Stimulated activated CD8-positive, alpha-beta memory T cell treated with anti-CD3 and anti-CD28 coated beads, Interleukin-7, amount 100 ng/mL, for 4 hours (primary cell): ENCODE data around the gene PSMB7.

Experiments
- DNase-seq, 2 donors: peaks; one replicate each; pipeline ENCODE4 v3.0.0-alpha.2; 2020; ENCODE audit warnings: low read depth in 2 of 2

Gene PSMB7

DNA sequence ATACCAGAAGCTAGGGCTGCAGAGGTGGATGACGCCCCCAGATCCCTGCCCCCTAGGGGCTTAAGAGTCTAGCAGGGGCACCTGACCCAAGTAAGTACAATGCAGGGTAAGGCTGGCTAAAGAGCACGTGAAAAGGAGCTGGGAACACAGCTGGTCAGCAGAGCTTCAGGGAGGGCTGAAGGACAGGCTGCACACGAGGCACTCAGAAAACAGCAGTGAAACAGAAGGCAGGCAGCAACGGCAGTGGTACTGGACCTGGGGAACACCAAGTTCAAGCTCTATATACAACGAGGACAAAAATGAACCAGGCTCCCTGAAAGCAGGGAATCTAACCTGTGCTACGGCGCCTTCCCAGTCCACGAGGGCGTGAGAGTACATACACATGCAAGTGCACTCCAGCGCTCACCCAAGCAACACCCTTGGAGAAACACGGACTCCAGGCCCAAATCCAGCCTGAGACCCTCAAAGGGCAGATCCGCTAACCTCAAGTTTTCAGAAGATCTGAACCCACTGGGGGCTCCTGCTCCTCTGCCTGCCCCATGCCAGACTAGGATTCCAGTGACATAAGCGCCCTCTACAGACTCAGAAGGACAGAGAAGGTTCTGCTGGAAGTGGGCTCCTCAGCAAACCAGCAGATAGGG lies 57.4 kb downstream of the PSMB7 start:
- DNase-seq: no peak

DNA sequence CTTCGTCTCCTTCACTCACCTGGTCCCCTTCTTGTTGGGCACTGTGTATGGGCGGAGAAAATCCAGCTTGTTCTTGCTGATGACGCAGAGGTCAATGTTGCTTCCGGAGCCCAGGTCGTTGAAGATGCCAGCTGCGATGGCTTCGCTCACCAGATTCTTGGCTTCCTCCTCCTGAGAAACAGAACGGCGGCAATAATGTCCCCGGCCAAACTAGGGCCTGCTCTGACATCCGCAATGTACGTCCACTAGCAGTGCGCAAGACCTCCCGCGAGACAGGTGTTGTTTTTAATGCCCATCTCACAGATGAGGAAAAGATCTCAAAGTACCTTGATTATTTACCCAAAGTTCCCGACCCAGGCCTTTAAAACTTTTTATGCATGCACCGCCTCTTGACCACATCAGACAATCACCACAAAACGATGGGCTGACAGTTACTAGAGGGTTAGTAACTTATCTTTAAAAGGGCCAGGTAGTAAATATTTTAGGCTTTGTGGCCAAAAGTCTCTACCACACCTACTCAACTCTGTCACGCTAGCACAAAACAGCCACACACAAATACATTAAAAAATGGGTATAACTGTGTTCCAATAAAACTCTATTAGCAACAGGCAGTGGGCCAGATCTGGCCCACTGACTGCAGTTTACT lies 58.4 kb downstream of the PSMB7 start:
- DNase-seq: no peak

DNA sequence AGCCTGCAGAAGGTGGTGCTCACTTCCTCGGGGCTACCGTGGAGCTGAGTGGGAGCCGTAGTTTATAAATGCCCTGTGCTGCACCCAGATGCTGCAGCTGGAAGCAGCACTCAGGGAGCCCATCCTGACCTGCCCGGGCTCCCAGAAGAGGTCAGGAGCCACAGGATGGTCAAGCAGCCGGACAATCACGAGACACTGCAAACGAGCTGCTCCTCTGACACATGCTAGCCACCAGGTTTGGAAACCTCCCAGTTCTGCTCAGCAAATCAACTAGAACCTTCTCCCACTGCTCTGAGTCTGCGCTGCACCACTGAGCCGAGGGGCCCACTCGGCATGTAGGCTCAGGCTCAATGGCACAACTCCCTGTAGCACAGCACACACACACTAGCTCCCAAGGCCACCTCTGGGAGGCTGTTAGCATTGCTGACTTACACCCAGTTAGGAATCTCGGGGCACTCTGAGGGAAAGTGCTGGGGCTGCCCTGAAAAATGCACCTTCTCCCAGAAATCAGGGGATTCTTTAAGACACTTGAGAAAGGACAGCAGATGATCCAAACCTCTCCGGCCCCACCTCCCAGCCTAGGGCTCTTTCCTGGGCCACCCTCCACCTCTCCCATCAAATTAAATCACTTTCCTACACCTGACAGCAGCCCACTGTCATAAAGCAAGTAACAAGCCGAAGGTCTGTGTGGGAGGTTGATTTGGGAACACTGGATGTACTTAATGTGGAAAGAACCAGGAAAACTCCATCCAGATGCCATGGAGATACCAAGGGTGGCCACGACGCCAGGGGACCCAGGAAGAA lies 59.1 kb downstream of the PSMB7 start:
- no peak for DNase-seq

DNA sequence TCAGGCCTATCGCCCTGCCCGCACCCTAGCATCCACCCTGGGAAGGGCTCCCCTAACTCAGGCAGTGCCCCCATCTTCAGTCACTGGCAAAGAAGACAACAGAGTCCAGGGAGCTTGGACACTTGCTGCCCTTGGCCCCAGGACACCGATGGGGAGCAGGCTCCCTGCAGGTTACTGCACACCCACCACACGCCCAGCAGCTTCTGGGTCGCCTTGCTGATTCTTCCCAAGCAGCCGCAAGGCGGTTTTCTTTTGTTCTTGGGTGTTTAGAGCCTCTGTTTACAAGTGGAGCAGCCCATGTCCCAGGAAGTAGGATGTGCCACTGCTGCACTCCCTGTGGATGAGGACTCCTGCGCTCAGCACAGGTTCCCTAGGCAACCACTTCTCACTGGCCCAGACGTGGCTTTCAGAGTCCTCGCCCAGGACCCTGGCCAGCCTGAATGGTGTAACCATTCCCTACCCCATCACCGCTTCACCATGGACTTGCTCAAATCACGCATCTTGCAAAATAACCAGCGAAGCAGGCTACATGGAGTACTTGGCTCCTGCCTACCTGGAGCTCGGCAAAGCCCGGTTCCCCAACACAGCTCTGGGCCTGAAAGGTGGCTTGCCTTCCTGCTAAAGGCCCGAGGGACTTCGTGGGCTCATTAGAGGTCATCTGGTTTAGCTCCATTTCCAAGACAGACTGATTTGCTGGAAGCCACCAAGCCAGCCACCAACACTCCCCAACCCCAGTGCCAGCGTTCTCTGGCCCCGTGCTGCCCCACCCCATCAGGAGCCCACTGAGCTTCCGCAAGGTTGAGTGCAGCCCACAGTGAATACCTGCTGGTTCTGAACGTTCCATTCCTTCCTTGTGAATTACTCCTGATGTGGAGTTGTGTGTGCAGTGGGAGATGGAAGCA lies 60.0 kb downstream of the PSMB7 start:
- DNase-seq: no peak

DNA sequence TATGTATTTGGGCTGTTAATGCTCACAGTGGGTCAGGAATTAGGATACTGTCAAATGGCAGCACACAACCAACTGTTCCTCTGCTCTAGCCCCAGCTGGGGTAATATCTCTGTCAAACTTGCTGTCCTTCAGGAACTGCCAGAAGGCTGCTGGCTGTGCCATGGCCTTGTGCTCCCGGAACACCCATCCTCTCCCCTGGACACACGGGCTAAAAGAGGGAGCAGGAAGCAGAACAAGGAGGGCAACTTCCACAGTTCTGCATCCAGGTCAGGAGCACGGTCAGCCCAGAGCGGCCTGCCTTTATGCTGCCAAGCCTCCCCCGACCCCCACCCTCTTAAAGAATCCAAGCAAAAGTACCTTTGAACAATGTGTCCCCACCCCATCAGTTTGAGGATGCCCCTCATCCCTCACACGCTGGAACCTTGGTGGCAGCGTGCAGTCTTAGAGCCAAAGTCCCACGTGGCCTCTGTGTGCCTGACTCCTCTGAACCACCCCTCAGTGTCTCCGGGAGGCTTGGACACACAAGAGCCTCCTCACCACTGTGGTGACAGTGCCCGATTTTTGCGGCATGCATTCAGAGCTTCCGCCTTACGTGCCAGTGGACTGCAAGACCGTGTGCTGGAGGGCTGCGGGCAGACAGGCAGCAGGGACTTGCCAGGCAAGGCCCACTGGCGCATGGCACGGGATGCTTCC lies 60.8 kb downstream of the PSMB7 start:
- no peak for DNase-seq

DNA sequence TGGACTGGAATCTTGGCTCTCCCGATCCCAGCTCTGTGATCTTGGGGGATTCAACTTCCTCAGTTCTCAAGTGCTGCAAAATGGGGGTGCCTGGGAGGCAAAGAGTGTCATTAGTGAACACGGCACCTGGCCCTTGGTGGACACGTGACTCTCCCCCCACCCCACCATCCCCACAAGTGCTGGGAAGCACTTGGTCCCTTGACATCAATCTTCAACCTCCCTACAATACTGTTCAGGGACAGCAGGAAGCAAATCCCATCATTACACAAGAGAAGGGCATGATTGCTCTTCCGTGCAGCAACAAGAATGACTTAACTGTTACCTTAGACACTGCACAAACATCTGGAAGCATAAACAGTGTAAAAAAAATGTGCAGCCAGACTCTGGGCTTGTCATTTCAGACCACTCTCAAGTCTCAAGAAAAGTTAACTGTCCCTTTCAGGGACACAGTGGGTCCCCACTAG lies 61.4 kb downstream of the PSMB7 start:
- no peak for DNase-seq

DNA sequence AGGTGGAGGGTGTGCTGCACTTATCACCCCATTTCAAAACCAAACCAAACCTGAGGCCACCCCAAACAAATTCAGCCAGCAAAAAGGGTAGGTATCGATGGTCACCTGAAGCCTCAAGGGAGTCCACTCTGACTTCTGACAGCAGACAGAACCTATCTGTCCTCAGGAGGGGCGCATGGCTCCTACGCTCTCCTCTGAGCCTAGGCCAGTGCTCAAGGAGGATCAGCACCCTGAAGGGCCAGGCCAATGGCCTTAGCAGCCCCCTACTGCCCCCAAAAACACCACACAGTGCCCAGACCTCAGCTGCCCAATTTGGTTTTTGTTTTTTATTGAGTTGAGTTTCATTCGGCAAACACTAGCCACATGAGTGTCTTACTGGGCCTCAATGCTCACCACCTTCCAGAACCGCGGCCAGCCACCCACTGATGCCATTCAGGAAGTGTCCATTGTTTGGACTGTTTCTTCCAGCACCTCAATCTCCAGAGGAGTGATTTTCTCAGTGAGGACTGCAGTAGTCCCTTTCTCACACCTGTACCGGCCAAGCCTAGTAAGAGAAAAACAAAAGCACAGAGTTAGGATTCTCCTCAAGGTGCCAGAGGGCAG lies 62.0 kb downstream of the PSMB7 start:
- no peak for DNase-seq

DNA sequence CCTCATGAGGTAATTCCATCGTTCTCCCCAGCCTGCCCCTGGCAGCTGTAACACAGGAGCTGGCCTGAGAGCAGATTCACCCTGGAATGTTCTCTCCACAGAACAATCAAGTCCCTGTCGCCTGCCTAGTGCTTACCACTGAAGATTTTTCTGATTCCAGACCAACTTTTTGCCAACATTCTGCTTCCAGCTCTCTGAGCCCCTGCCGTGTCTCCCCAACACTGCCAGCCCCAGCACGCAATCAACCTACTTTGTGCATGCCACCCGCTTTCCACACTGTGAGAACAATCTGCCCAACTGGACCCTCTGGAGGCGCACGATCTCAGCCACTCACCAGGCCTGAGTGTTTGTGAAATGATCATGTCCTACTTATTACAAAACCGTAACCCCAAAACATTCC lies 62.6 kb downstream of the PSMB7 start:
- no peak for DNase-seq

DNA sequence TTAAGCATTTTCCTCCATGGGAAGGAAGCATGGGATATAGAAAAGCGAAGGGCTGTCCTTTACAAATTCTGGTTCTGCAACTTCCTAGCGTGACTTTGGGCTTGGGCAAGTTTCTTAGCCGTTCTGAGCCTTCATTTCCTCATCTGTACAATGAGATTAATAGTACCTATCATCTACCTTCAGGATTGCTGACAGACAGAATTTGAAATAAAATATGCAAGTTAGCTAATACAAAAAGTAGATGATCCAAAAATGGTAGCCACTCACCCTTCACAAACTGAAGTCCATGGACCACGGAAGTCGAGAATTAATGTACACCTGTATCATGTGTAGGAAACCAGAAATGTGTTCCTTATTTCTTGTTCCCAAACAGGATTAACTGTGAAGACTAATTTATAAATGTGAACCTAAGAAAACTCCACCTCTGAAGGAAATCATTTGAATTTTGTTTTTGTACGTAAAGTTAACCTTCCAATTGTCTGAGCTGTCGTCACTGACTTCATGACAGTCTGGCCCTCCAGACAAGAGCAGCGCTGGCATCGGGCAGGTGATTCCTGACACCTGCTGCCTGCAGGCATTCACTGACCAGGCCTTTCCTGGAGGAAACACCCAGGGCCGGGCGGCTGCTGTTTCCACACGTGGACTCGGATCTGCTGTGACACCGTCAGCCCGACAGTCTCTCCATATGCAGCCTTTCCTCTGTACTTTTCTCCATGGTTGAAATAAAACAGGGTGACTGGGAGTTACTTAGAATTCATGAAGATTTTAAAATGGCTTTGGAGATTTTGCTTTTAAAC lies 63.4 kb downstream of the PSMB7 start:
- DNase-seq: no peak

DNA sequence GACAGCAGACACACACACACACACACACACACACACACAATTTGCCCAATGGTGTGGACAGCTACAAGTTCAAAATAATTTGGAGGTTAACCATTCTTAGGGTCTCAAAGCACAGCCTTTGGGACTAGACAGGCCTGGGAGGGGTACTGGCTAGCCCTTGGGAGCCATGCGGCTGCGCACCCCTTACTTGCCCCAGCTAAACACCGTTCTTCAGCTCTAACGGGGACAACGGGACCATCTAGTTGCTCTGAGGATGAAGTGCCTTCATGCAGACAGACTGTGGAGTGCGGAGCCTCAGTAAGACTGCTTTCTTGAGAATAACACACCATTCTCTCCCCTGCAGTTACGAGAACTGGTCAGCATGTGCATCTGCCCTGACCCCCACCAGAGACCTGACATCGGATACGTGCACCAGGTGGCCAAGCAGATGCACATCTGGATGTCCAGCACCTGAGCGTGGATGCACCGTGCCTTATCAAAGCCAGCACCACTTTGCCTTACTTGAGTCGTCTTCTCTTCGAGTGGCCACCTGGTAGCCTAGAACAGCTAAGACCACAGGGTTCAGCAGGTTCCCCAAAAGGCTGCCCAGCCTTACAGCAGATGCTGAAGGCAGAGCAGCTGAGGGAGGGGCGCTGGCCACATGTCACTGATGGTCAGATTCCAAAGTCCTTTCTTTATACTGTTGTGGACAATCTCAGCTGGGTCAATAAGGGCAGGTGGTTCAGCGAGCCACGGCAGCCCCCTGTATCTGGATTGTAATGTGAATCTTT lies 64.6 kb downstream of the PSMB7 start:
- DNase-seq: no peak

DNA sequence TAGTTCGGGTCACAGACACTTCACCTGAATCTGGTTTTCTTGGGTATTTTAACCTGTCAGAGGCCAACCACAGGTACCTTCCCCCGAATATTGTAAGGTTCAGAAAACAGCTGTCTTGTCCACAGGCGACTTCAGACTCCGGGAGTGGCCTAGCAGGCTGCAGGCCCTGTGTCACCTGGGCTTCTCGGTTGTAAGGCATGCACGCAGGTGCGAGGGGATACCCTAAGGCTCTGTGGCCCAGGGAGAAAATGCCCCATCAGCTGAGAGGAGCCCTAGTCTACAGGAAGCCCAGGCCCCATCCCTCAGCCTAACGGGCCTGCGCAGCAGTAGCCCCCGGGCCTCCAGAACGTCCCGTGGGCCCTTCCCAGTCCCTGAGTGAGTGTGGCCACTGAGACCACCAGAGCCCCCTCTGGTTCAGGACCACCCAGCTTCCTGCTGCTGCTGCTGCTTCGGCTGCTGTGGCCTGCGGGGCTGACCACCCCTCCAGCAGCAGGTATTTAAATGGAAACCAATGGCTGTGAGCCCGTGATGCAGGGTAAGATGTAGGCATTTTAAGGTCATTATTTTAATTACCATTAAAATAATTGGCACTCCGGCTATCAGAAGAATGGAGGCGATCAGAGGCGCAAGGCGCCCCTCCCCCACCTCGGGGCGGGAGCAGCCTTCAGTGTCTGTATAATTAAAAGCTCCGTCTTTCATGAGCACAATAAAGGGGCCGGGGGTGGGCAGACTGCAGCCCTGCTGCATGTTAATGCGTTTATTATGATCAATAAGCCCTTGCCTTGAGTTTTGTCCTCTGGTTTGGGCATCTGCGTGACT lies 65.4 kb downstream of the PSMB7 start:
- no peak for DNase-seq

DNA sequence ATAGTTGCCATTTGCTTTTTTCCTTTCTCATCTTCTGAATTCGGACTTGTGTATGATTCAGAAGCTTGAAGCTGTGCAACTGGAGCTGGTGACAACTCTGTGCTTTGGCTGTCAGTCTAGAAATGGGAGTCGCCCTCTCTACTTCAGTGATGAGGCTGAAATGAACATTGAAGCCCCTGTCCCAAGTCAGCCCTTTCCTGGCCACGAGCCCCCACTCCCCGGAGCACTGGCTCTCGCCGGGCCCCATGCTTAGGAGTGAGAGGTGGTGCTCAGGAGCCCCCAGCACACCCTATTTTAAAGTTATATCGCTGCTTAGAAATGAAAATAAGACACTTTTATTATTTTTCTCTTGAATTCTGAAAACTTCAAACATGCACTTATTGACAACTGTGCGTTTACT lies 66.0 kb downstream of the PSMB7 start:
- no peak for DNase-seq

DNA sequence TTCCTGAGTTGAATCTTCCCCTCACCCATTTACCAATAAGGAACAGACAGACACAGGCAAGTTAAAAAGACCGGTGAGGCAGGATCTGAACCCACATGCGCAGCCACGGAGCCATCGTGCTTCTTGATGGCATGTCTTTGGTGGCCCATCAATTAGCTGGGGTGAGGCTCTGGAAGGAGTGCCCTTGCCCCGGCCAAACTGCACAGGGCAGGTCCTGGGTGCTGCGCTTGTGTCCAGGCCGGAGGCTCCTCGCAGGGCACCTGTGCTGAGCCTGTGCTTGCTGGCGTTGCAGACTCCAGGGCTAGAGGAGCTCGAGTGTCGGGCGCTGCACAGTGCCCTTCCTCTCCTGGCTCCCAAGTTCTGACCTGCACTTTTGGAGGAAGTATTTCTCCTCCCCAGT lies 66.4 kb downstream of the PSMB7 start:
- no peak for DNase-seq

DNA sequence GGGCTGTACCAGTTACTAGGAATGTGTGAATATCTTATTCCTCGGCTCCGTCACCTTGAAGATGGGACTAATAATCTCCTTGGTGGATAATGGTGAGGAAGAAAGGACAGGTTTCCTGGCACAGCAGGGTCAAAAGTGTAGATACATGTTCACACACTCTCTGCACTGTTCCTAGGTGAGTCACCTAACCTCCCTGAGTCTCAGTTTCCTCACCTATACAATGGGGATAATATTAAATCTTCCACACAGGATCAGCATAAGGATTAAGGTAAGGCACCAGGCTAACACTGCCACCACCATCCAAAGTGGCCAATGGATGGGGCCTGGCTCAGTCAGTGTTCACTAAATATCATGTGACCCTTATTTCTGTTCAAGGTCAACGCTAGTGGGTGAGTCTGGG lies 66.9 kb downstream of the PSMB7 start:
- no peak for DNase-seq

DNA sequence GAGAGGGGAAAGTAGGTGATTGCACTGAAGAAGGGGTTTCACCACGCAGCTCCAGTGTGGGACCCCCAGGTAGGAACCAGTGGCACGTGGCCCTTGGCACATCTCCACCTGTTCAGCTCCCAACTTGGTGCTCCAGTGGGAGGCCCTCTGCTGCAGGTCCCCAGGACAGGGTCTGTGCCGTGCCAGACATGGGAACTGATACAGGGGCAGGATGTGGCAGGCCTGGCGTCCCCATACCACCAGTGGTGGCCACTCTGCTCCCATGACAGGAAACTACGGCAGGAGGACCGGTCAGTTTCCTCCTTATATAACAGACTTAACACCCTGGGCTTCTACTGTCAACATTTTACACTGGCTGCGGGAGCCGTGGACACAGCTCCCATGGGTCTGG lies 67.3 kb downstream of the PSMB7 start:
- no peak for DNase-seq

DNA sequence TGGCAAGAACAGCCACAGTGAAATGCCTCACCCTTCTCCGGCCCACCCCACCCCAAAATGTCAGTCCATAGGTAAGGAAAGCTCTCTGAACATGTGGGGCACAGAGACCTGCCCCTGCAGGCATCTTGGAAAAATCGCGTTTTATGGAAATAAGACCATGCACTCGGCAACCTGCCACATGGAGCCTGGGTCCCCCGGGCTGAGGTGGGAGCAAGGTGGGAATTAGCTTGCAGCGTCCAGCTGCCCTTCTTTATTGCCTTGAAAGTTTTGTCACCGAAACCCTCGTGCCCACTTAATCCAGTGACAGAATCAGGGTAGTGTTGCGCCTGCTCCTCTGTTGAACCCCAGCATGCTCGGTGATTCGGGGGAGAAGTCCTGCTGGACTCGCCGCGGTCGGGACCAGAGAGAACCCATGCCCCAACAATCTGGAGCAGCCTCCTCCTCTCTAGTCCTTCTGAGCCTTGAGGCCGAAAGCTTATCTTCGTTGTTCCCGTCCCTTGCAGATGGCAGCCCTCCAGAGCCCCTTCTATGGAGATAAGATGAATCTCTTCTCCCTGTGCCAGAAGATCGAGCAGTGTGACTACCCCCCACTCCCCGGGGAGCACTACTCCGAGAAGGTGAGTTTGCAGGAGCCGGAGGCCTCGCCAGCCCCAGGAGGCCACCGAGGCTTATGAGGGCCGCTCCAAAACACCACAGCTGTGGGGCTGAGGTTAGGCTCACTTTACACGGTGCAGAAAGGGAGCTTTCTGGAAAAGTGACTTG lies 67.9 kb downstream of the PSMB7 start:
- DNase-seq: no peak

DNA sequence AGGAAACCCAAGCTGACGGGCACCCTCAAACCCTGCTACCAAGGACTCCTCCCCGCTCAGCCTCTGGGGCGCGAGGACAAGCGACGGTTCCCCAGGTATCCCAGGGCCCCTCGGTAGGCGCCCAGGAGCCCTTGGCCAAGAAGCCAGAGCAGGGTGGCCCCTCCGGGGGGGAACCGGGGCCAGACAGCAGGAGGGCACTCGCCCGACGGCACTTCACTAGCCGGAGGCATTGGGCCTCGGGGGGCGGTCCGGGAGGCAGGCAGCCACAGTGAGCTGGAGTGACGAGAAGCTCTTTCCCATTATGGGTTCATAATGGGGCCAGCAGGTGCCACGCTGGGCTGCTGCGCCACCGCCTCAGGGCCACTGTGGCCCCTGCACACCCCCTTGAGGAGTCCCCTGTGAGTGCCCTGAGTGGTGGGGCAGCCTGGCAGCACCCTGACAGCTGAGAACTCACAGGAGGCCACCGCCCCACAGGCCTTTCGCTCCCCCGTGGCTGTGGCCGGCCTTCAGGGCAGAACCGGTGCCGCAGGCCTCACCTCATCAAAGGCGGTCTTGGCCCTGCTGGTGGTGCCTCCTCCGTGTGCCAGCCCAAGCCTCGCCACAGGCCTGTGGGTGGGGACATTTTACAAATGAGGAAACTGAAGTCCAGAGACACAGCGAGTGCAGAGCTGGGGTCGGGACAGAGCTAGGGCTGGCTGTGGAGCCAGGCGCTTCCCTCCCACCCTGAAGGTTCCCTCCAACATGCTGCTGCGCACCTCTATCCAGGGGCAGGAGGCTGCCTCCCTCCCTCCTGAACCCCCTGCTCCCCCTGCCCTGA lies 68.7 kb downstream of the PSMB7 start:
- no peak for DNase-seq
